Measurements from ENCODE around the gene COL6A5. TPM values are rescaled to one million over a fixed set of nuclear protein-coding genes. Genes with fewer than 3 reads are reported as not detected.

The COL6A5 gene
- total and polyA plus RNA-seq, 4 donors = 0.01 to 0.09 TPM; not detected in 2

GRCh38 chr3:130514681-130515080 lies 169.2 kb downstream of the COL6A5 start:
- no peak overlapping the region for H3K4me3 ChIP-seq (ENCODE audit: low read depth in 1 of 3, low read length in 3 of 3)
- WGBS = 43% methylated on average over 1 of the region's 1 CpG
- no peaks in the 10 kb centered on the region for H3K36me3 ChIP-seq (ENCODE audit: control insufficient read depth in 4 of 4, insufficient read depth in 3 of 4, low read depth in 1 of 4, low read length in 3 of 4)
- peaks cover 0 to 5% (median 3%) of the 10 kb centered on the region in 4 donors for H3K9me3 ChIP-seq (ENCODE audit: control insufficient read depth in 4 of 4, low read length in 3 of 4)
- H3K27me3 ChIP-seq (ENCODE audit: control insufficient read depth in 4 of 4, insufficient read depth in 4 of 4, low read length in 3 of 4) = peaks cover 0 to 7% (median 5%) of the 10 kb centered on the region in 4 donors
- H3K4me1 ChIP-seq (ENCODE audit: control insufficient read depth in 4 of 4, insufficient read depth in 4 of 4, low read length in 3 of 4) = peaks cover 0 to 2% (median 0%) of the 10 kb centered on the region in 4 donors
- no peak for DNase-seq (ENCODE audit: low spot score)
- no peak for TF ChIP-seq SP1 (IDR thresholded peaks at IDR 0.05)
- TF ChIP-seq GABPA (IDR thresholded peaks at IDR 0.05 in 1 of 2, conservative IDR thresholded peaks at IDR 0.05 in 1 of 2) = no peak
- TF ChIP-seq, protein P1, sequence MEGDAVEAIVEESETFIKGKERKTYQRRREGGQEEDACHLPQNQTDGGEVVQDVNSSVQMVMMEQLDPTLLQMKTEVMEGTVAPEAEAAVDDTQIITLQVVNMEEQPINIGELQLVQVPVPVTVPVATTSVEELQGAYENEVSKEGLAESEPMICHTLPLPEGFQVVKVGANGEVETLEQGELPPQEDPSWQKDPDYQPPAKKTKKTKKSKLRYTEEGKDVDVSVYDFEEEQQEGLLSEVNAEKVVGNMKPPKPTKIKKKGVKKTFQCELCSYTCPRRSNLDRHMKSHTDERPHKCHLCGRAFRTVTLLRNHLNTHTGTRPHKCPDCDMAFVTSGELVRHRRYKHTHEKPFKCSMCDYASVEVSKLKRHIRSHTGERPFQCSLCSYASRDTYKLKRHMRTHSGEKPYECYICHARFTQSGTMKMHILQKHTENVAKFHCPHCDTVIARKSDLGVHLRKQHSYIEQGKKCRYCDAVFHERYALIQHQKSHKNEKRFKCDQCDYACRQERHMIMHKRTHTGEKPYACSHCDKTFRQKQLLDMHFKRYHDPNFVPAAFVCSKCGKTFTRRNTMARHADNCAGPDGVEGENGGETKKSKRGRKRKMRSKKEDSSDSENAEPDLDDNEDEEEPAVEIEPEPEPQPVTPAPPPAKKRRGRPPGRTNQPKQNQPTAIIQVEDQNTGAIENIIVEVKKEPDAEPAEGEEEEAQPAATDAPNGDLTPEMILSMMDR (IDR thresholded peaks at IDR 0.05; ENCODE audit: low read depth, low read length, missing input control) = no peak
- TF ChIP-seq JUND (IDR thresholded peaks at IDR 0.05) = no peak
- TF ChIP-seq, protein P2, sequence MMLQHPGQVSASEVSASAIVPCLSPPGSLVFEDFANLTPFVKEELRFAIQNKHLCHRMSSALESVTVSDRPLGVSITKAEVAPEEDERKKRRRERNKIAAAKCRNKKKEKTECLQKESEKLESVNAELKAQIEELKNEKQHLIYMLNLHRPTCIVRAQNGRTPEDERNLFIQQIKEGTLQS (IDR thresholded peaks at IDR 0.05) = no peak
- TF ChIP-seq, protein P3, sequence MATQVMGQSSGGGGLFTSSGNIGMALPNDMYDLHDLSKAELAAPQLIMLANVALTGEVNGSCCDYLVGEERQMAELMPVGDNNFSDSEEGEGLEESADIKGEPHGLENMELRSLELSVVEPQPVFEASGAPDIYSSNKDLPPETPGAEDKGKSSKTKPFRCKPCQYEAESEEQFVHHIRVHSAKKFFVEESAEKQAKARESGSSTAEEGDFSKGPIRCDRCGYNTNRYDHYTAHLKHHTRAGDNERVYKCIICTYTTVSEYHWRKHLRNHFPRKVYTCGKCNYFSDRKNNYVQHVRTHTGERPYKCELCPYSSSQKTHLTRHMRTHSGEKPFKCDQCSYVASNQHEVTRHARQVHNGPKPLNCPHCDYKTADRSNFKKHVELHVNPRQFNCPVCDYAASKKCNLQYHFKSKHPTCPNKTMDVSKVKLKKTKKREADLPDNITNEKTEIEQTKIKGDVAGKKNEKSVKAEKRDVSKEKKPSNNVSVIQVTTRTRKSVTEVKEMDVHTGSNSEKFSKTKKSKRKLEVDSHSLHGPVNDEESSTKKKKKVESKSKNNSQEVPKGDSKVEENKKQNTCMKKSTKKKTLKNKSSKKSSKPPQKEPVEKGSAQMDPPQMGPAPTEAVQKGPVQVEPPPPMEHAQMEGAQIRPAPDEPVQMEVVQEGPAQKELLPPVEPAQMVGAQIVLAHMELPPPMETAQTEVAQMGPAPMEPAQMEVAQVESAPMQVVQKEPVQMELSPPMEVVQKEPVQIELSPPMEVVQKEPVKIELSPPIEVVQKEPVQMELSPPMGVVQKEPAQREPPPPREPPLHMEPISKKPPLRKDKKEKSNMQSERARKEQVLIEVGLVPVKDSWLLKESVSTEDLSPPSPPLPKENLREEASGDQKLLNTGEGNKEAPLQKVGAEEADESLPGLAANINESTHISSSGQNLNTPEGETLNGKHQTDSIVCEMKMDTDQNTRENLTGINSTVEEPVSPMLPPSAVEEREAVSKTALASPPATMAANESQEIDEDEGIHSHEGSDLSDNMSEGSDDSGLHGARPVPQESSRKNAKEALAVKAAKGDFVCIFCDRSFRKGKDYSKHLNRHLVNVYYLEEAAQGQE (IDR thresholded peaks at IDR 0.05) = no peak
- TF ChIP-seq ZBTB33 (IDR thresholded peaks at IDR 0.05) = no peak
- H3K9ac ChIP-seq (ENCODE audit: low read depth in 1 of 2, low read length in 2 of 2) = no peak overlapping the region
- no peak overlapping the region for H3K27ac ChIP-seq (ENCODE audit: low read depth in 1 of 2, low read length in 2 of 2)

GRCh38 chr3:130515755-130516154 lies 170.3 kb downstream of the COL6A5 start:
- peaks cover 0 to 2% (median 0%) of the 10 kb centered on the region in 4 donors for H3K4me1 ChIP-seq (ENCODE audit: control insufficient read depth in 4 of 4, insufficient read depth in 4 of 4, low read length in 3 of 4)
- no peak overlapping the region for H3K9ac ChIP-seq (ENCODE audit: low read depth in 1 of 2, low read length in 2 of 2)
- peaks cover 0 to 5% (median 3%) of the 10 kb centered on the region in 4 donors for H3K9me3 ChIP-seq (ENCODE audit: control insufficient read depth in 4 of 4, low read length in 3 of 4)
- H3K36me3 ChIP-seq (ENCODE audit: control insufficient read depth in 4 of 4, insufficient read depth in 3 of 4, low read depth in 1 of 4, low read length in 3 of 4) = no peaks in the 10 kb centered on the region
- no peak for DNase-seq (ENCODE audit: low spot score)
- H3K27ac ChIP-seq (ENCODE audit: low read depth in 1 of 2, low read length in 2 of 2) = no peak overlapping the region
- WGBS = 83% methylated on average over 2 of the region's 2 CpGs
- peaks cover 0 to 7% (median 5%) of the 10 kb centered on the region in 4 donors for H3K27me3 ChIP-seq (ENCODE audit: control insufficient read depth in 4 of 4, insufficient read depth in 4 of 4, low read length in 3 of 4)
- H3K4me3 ChIP-seq (ENCODE audit: low read depth in 1 of 3, low read length in 3 of 3) = no peak overlapping the region
- TF ChIP-seq GABPA (IDR thresholded peaks at IDR 0.05 in 1 of 2, conservative IDR thresholded peaks at IDR 0.05 in 1 of 2) (no peak), RAD21 (IDR thresholded peaks at IDR 0.05) (no peak), JUND (IDR thresholded peaks at IDR 0.05) (no peak), YY1 (IDR thresholded peaks at IDR 0.05) (no peak), TAF1 (conservative IDR thresholded peaks at IDR 0.05) (no peak), NR2F2 (IDR thresholded peaks at IDR 0.05) (no peak), HNF4G (IDR thresholded peaks at IDR 0.05) (no peak), HNF4A (conservative IDR thresholded peaks at IDR 0.05) (no peak), FOXA1 (IDR thresholded peaks at IDR 0.05) (no peak)
- TF ChIP-seq, protein P4, sequence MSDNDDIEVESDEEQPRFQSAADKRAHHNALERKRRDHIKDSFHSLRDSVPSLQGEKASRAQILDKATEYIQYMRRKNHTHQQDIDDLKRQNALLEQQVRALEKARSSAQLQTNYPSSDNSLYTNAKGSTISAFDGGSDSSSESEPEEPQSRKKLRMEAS (IDR thresholded peaks at IDR 0.05) = no peak
- TF ChIP-seq, protein P1 (IDR thresholded peaks at IDR 0.05; ENCODE audit: low read depth, low read length, missing input control) = no peak
- TF ChIP-seq, protein P3 (IDR thresholded peaks at IDR 0.05) = no peak
- TF ChIP-seq, protein P2 (IDR thresholded peaks at IDR 0.05) = no peak
